Upper lobe of left lung (tissue), 6 donors: Measurements from ENCODE around the gene SNAP47. TPM values are rescaled to one million over a fixed set of nuclear protein-coding genes. Genes with fewer than 3 reads are reported as not detected.

Experiments
- ATAC-seq, 2 donors: fragments of 200-7000 bp; cut with Tn5 transposase; one replicate each; pipeline ENCODE4 v1.9.1; 2022; ENCODE audit warnings: mild to moderate bottlenecking in 2 of 2, moderate library complexity in 2 of 2; ENCODE audit not compliant: low FRiP score in 2 of 2
- DNase-seq, 2 donors: peaks; one replicate each; pipeline ENCODE4 v3.0.0-alpha.2; 2019 to 2020
- H3K27ac ChIP-seq, 4 donors: fragments of 200-600 bp; sonication (generic); one replicate each; pipeline ENCODE4 v1.5.1; 2016 to 2019
- H3K27me3 ChIP-seq, 4 donors: fragments of 200-600 bp; sonication (generic); one replicate each; pipeline ENCODE4 v1.5.1; 2017 to 2019
- H3K36me3 ChIP-seq, 4 donors: fragments of 200-600 bp; sonication (generic); one replicate each; pipeline ENCODE4 v1.5.1; 2016 to 2019
- H3K4me1 ChIP-seq, 4 donors: fragments of 200-600 bp; sonication (generic); one replicate each; pipeline ENCODE4 v1.5.1; 2018 to 2019
- H3K4me3 ChIP-seq, 4 donors: fragments of 200-600 bp; sonication (generic); one replicate each; pipeline ENCODE4 v1.5.1; 2017 to 2019; ENCODE audit warnings: mild to moderate bottlenecking in 2 of 4, moderate library complexity in 1 of 4
- H3K9me3 ChIP-seq, 4 donors: fragments of 200-600 bp; sonication (generic); one replicate each; pipeline ENCODE4 v1.5.1; 2018 to 2019
- CTCF ChIP-seq, 6 experiments: fragments of 450-650 bp in 4 of 6; fragments of 200-600 bp in 2 of 6; sonication (generic) in 2 of 6; IDR thresholded peaks; one replicate each; pipeline ENCODE4 v1.5.1; 2016 to 2019; ENCODE audit warnings: antibody characterized with exemption in 6 of 6
- EP300 ChIP-seq, 4 donors: sonication (generic); formaldehyde crosslinking; IDR thresholded peaks; one replicate each; pipeline ENCODE4 v1.5.1; 2017; ENCODE audit warnings: antibody characterized with exemption in 4 of 4, control low read depth in 2 of 4
- POLR2A ChIP-seq, 4 donors: fragments of 450-650 bp; IDR thresholded peaks; one replicate each; pipeline ENCODE4 v1.5.1; 2016 to 2017; ENCODE audit warnings: antibody characterized with exemption in 4 of 4, mild to moderate bottlenecking in 2 of 4
- POLR2AphosphoS5 ChIP-seq, 2 donors: sonication (generic); formaldehyde crosslinking; IDR thresholded peaks; one replicate each; pipeline ENCODE4 v1.5.1; 2017; ENCODE audit warnings: antibody characterized with exemption in 2 of 2
- WGBS, 2 donors: methylation state at CpG; one replicate each; pipeline ENCODE4 v1.1.5; 2017 to 2018; 5-methylcytosine and 5-hydroxymethylcytosine counted together
- total RNA-seq, 6 donors: library from RNA; depleted of rRNA in 4 of 6; stranded (reverse); fragments of >200 nt in 4 of 6; gene quantifications; one replicate each; pipeline versions ENCODE4 v1.1.0 to v1.2.1, GENCODE V29; 2016 to 2021
- donor health status: DM: no; HTN: no; CAD: no; lungs with moderate emphysema.
- donor health status: DM: no; HTN: yes; CAD: no; lungs with severe emphysema.

Gene SNAP47
- total RNA-seq, 6 donors from 2014 or later = 26.7 to 62.9 (median 35.1) TPM

GRCh38 chr1:227823537-227823936, 88.3 kb downstream of the SNAP47 start:
- ATAC-seq (no peak), DNase-seq (no peak)
- WGBS, 2 donors = 88 to 95% methylated on average over 1 of the region's 1 CpG
- Histone ChIP-seq H3K4me1 (no peaks in the 10 kb centered on the region), H3K36me3 (no peaks in the 10 kb centered on the region), H3K27ac (no peak overlapping the region), H3K4me3 (no peak overlapping the region), H3K9me3 (peaks cover 0 to 5% (median 1%) of the 10 kb centered on the region in 4 donors), H3K27me3 (no peaks in the 10 kb centered on the region)
- TF ChIP-seq POLR2A (IDR thresholded peaks at IDR 0.05) = no peak
- no peak for TF ChIP-seq EP300 (IDR thresholded peaks at IDR 0.05)
- TF ChIP-seq POLR2AphosphoS5 (IDR thresholded peaks at IDR 0.05) = no peak
- TF ChIP-seq CTCF (IDR thresholded peaks at IDR 0.05) = no peak

GRCh38 chr1:227824204-227824603, 89.0 kb downstream of the SNAP47 start:
- Histone ChIP-seq H3K36me3 (no peaks in the 10 kb centered on the region), H3K4me3 (no peak overlapping the region), H3K4me1 (no peaks in the 10 kb centered on the region), H3K27ac (no peak overlapping the region), H3K9me3 (peaks cover 0 to 10% (median 1%) of the 10 kb centered on the region in 4 donors), H3K27me3 (no peaks in the 10 kb centered on the region)
- no peak for ATAC-seq
- no peak for TF ChIP-seq EP300 (IDR thresholded peaks at IDR 0.05)
- TF ChIP-seq POLR2AphosphoS5 (IDR thresholded peaks at IDR 0.05) = no peak
- TF ChIP-seq CTCF (IDR thresholded peaks at IDR 0.05) = no peak
- TF ChIP-seq POLR2A (IDR thresholded peaks at IDR 0.05) = no peak
- no peak for DNase-seq
- WGBS, 2 donors = 32 to 44% methylated on average over 2 of the region's 2 CpGs

GRCh38 chr1:227828786-227829185, 93.6 kb downstream of the SNAP47 start:
- Histone ChIP-seq H3K4me3 (no peak overlapping the region), H3K36me3 (no peaks in the 10 kb centered on the region), H3K27me3 (no peaks in the 10 kb centered on the region), H3K9me3 (peaks cover 0 to 10% (median 0%) of the 10 kb centered on the region in 4 donors), H3K4me1 (no peaks in the 10 kb centered on the region), H3K27ac (no peak overlapping the region)
- TF ChIP-seq EP300 (IDR thresholded peaks at IDR 0.05) (no peak), POLR2A (IDR thresholded peaks at IDR 0.05) (no peak), POLR2AphosphoS5 (IDR thresholded peaks at IDR 0.05) (no peak), CTCF (IDR thresholded peaks at IDR 0.05) (no peak)
- WGBS, 2 donors = 65 to 90% methylated on average over 2 to 3 of the region's 3 CpGs
- DNase-seq = no peak
- ATAC-seq = no peak

Other genes with a start within 250 kb of the SNAP47 start
- 10 to 100 TPM in 2 of 6 donors, 1 to 10 TPM in 4; 3.9 to 50.3 (median 7.8) TPM for gene ZNF678, start 171.9 kb upstream of the SNAP47 start, total RNA-seq
- gene JMJD4, start 133 bp upstream of the SNAP47 start, total RNA-seq = 10 to 100 TPM; 12.6 to 27.2 (median 20.0) TPM
- not detected for gene PRSS38, start 80.2 kb downstream of the SNAP47 start, total RNA-seq
- gene WNT9A, start 212.5 kb downstream of the SNAP47 start, total RNA-seq = 10 to 100 TPM in 4 of 6 donors, 1 to 10 TPM in 2; 4.2 to 15.5 (median 10.9) TPM